Activated CD8-positive, alpha-beta memory T cell treated with anti-CD3 and anti-CD28 coated beads for 1 hour (primary cell): Measurements from ENCODE around the gene CLIC6.
A peak's percentile ranks its signal among the peaks of the same experiment; 100 is the strongest.

Experiments
- DNase-seq, 2 donors: peaks; one replicate each; pipeline ENCODE4 v3.0.0-alpha.2; 2020; ENCODE audit warnings: low read depth in 1 of 2; ENCODE audit errors: extremely low read depth in 1 of 2

The CLIC6 gene

DNA sequence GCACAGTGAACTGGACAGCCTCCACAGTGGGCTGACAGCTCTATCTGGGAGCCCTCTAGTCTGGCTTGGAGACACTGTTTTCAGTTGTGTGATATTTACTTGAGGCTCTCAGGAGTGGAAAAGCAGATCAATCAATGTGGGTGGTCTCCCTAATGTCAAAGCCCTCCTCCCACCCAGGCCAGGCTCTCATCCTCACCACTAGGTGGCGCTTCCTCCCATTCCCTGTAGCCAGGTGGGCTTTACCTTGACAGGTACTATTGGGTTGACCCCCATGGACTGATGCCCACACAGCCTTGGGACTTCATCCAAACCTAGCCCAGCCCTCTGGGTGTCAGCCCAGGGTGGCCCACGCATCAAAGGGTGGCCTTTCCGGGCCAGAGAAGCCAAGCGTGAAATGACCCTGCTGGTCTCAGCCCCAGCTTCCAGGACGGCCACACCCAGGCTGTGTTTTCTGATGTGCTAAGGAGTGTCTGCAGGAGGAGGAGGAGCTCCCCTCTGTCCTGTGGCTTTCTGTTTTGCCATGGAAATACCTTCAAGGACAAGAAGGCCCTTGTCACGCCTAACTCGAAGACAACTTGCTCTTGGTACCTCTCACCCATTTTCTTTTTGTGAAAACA, 54.0 kb downstream of the CLIC6 start:
- DNase-seq: no peak

DNA sequence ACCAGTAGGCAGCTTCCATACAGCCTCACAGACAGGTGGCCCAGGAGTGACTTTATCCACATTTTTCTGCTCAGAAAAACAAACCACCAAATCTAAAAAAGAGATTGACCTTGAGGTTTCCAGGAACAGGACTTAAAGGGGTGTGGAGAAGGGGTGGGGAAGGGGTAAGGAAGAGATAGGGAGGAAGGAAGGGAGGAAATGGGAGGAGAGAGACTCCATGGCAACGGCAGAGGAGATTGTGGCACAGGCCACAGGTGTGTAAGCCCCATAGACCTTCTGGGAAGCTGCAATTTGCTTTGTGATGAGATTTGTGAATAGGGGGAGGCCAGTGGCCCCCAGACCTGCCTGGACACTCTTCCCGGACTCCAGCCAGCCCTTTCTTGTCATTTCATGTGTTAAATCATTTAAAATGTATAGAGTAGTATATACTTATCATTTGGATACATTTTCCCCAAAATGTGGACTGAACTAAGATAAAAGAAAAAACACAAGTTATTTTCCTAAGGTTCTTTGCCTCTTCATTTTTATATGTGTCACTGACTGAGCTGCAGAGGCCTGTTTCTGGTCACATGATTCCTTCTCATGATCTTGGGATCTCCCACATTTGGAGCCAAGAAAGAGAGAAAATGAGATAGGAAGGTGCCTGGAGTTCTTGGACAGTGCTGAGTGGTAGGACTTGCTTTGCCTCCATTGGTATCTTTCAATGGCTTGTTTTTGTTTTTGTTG, 55.5 kb downstream of the CLIC6 start:
- DNase-seq: no peak

DNA sequence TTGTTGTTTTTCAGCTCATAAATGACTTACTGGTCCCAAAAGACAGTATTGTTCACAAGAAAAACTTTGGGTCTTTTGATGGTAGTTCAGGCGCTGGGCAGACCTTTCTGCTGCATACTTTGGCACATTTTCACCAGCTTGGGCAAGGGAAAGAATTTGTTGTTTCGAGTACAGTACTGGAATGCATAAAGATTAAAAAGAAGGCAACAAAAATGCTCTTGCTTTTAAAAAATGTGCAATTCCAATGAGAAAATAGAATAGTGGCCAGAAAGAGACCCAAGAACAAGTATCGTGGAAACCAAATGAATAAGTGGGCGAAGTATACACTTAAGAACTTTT, 56.0 kb downstream of the CLIC6 start:
- DNase-seq: no peak

DNA sequence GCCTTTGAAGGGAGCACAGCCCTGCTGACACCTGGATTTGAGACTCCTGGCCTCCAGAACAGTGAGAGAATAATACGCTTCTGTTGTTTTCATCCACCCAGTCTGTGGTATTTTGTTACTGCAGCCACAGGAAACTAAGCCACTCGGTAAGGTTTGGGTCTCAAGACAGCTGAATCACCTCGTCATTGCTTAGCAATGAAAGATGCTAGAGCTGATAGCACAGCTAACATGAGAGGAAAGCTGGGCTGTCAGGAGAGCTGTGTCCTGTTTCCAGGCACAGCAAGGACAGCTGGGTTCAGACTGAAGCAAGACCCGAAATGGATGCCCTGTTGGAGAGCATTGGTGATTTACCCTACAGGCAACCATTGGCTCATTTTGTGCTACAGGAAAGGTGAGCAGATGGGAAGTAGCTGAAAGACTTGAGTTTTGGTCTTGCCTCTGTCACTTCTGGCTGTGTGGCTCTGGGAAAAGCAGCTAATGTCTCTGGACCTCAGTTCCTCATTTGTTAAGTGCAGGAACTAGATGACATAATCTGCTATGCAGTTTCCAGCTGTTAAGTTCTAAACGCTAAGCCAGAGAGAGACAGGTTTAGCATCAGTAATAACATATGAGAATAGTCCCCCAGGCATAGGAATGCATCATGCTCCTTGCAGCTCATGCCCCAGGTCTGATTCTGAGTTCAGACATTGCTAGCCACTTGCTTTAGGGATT, 58.0 kb downstream of the CLIC6 start:
- DNase-seq: no peak

DNA sequence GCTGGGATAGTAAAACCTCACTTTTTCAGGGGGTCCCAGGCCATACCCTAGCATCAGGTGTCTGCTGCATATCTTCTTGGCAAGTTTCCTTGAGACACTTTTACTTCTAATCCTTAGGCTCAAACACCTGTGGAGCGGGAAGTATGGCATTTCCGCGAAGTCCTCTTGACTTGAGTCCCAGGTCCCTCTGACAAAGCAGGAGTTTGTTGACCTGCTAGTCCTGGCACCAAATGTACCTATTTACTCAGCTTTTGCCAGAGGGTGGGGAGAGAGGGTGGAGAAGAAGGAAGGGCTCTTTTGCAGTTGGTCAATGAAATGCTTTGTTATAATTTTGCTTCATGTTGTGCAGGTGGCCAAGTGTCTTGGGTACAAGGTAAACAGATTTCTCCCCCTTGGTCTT, 59.7 kb downstream of the CLIC6 start:
- no peak for DNase-seq

DNA sequence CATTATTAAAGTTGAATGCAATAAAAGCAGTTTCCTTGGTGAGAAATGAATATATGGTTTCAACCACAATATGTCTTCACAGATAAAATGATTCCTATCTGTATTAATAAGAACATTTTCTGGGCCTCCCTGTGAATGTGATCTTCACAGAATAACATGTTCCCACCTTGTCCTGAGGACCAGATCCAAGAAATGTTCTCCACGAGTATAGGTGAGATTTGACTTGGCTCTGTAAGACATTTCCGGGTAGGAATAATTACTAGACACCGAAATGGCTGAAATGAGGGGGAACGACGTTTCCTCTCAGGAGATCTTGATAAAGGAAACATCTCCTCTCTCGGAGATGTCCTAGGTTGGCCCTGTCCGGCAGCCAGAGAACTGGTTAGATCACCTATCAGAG, 61.4 kb downstream of the CLIC6 start:
- DNase-seq: no peak

DNA sequence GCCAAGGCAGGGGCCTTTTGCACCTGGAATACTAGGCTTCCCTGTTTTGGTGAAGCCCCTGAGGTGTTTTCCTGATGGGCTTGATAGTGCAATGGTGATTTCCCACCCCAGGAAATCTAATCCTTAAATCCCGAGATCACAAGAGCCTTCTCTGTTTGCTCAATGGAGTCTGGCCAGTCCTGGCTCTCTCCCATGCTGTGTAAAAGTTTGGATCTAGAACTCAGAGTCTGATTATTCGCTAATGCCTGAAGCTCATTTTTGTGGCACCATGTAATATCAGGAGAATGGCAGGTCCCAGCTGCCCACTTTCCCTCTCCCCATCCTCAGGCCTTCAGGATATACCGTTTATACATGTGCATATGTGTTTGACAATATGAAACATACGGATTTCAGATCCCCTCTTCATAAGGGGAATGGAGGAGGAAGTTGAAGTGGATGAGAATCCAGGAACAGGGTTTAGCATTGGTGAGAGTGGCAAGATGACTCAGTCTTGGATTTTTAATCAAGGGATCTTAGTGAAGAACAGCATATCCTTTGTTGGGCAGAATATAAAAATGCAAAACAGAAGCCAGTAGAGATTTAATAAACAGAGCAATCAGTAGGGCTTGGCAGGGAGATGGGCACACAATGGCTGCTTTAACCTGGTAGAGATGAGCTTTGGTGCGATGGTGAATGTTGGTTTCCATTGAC, 62.1 kb downstream of the CLIC6 start:
- no peak for DNase-seq

DNA sequence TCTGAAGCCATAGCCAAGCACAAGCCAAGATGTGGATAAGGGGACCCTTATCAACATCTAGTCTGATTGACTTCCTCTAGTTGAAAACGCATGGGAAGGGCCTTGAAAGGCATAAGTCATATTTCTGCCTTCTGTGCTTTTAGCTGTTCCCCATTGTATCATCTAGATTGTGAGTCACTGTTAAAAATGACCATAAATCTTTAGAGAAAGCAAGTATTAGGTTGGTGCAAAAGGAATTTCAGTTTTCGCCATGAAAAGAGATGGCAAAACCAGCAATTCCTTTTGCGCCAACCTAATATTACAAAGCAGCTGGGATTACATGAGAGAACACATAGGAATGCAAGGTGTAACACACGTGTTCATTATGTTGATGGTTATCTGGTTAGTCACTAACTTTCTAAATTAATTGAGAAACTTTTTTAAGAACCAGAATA, 63.6 kb downstream of the CLIC6 start:
- no peak for DNase-seq

DNA sequence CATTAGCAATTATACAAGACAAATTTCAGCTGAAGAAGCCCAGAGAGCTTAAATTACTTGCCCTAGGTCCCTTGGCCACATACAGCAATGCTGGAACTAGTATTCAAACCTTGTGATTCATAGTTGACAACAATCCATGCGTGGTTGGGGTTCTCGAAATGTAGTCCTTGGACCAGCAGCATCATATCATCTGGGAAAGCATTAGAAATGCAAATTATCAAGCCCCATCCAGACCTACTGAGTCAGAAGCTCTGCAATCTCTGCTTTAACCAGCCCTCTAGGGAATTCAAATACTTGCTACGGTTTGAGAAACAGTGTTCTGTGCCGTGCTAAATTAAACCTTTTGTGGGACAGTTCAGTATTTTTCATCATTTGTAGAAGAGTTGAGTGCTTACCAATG, 65.1 kb downstream of the CLIC6 start:
- no peak for DNase-seq

DNA sequence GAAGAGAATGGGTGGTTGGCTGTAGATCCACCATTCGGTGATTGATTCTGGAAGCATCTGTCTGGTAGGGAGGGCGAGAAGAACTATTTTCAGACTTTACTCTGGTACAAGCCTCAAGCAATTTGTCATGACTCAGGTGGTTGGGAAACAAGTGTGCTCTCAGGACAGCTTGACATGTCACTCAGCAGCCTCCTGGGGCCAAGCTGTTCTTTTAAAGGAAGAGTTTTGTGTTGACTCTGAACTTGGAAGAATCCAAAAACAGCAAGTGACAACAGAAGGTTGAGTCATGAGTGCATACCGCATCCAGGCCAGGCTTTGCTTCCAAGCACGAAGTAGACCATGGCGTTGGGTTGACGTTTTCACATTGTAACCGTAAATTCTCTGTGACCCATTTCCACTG, 65.9 kb downstream of the CLIC6 start:
- DNase-seq: no peak

DNA sequence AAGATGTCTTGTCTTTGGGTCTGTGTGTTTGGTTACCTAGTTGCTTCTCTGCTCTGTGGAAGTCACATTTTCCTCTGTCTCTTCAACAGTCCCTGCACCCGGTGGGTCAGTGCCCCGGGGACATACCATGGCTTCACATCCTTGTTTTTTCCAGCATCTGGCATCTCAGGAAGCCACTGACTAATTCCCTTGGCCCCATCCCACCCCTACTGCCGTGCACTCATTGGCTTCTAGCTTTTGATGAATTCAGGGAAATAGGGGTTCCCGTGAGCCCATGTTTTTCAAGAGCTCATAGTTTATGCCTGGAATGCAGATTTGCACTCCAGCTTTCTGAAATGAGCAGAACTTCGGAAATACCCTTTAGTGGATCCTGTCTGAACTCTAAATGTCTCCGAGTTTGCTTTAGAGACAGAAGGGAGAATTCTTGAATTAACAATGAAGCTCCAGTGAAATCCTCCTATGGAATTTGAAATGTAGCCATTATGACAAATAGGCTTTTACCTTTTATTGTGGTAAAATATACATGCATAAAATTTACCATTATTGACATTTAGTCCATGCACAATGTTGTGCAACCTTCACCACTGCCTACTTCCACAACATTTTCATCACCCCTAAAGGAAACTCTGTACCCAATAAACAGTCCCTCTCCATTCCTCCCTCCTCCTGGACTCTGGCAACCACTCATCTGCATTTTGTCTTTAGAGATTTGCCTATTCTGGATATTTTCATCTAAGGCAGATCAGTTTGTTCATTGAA, 67.5 kb downstream of the CLIC6 start:
- DNase-seq: no peak

DNA sequence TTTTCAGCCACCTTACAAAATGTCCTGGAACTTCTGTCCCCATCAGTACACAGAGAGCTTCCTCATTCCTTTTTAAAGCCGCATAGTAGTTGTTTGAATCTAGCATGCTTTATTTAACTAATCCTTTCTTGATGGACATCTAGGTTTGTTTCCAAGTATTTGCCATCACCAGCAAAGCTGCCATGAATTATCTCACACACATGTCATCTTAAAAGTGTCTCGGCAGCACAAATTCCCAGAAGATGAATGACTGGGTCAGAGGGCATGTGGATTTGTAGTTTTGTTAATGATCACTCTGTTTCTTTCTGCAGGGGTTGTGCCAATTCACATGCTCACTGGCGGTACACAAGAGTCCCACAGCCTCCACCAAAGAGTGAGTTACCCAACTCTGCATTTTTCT, 68.3 kb downstream of the CLIC6 start:
- DNase-seq: no peak

DNA sequence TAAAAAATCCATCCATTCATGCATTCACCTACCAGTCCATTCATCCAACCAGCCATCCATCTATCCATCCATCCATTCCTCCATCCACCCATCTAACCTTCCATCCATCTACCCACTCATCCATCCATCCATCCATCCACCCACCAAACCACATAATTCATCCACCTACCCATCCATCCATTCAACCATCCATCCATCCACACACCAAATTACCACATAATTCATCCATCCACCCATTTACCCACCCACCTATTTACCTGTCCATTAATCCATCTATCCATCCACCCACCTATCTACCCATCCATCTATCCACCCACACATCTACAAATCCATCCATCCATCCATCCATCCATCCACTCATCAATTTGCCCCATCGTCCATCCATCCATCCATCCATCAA, 71.4 kb downstream of the CLIC6 start:
- no peak for DNase-seq

DNA sequence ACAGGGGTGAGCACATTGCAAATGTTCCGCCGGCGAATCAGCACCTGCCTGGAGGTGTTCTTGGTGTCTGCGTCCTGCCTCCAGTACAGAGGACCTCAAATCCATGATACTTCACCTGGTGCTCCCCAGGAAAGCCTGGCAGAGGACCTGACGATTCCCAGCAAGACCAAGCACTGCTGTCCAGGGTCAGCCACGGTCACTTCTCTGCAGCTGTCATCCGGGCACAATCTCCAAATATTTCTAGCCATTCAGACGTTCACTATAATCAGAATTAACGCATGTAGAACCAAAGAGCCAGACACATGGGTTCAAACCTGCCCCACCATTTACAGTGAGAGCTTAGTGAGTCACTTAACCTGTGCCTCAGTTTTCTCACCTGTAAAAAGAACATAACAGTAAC, 74.5 kb downstream of the CLIC6 start:
- no peak for DNase-seq

DNA sequence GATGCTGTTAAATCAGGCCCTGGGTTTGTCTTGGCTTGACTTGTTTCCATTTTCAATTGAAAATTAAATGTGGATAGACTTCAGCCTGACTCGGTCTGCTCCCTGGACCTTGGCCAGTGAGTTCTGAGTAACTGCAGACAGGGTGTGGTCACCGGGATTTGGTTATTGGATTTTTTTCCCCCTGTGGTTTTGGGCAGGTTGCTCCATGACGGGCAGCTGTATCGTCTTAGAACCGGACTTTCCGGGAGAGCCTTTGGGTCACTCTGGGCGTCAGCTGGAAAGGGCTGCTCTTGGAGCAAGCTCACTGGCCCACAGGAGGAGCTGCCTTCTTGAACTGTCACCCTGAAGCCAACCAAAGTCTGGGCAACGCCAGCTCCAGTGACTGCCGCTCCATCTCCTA, 75.0 kb downstream of the CLIC6 start:
- no peak for DNase-seq

DNA sequence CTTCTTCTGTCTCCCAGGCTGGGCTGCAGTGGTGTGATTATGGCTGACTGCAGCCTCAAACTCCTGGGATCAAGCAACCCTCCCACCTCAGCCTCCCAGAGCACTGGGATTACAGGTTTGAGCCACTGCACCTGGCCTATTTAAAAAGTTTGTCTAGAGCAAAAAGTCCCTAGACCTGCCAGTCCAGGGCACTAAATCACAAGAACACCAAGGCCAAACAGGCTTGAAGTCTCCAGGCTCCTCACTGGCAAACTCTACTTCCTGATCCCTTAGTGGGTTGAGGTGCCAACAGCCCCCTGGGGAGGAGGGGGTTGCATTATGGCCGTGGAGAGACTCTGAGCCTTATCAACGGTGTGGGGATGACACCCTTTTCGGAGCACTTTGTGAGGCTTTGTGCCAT, 76.0 kb downstream of the CLIC6 start:
- no peak for DNase-seq

DNA sequence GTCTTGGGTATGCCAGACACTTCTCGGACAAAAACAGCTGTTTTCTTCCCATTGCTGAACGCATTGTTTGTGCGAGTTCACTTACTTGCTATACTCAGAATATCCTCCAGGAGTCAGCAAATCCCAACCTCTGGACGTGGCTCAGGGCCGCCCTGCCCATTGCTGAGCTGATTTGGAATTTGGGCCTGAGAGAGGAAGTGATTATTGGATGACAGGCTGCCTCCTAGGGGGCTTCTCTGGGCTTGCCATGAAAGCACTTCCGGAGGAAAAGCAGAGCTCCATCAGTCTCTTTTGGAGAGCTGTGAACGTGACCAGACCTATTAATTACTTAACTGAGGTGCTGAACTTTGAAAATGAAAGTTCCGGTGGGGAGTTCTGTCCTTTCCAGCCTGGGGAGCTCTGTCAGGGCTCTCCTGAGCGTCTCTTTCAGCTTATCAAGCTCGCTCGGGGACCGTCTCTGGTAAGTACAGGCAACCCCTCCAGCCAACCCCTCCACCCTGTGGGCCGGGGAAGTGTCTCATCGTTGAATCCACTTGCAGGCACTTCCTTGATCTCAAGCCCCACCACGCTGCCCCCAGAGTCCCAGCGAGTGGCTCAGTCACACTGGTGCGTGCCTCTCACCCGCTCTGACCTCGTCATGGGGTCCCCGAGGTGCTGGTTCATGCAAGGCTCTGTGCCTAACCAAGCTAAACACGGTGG, 76.9 kb downstream of the CLIC6 start:
- peak; percentile 7 to 24 for DNase-seq

DNA sequence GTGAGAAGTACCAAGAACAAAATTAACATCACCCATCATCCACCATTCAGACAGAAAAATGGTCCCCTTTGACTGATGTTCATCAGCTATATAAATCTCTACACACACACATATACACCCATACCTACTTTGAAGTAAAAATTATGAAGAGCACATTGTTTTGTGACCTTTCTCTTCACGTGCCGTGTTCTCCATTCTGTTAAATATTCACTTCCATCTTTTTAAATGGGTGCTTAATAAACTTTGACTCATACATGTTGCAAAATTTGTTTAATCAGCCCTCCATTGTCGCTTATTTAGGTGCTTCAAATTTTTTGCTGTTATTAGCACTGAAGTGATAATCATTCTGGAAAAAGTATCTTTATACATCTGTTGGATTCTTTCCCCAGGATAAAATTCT, 80.1 kb downstream of the CLIC6 start:
- DNase-seq: no peak

DNA sequence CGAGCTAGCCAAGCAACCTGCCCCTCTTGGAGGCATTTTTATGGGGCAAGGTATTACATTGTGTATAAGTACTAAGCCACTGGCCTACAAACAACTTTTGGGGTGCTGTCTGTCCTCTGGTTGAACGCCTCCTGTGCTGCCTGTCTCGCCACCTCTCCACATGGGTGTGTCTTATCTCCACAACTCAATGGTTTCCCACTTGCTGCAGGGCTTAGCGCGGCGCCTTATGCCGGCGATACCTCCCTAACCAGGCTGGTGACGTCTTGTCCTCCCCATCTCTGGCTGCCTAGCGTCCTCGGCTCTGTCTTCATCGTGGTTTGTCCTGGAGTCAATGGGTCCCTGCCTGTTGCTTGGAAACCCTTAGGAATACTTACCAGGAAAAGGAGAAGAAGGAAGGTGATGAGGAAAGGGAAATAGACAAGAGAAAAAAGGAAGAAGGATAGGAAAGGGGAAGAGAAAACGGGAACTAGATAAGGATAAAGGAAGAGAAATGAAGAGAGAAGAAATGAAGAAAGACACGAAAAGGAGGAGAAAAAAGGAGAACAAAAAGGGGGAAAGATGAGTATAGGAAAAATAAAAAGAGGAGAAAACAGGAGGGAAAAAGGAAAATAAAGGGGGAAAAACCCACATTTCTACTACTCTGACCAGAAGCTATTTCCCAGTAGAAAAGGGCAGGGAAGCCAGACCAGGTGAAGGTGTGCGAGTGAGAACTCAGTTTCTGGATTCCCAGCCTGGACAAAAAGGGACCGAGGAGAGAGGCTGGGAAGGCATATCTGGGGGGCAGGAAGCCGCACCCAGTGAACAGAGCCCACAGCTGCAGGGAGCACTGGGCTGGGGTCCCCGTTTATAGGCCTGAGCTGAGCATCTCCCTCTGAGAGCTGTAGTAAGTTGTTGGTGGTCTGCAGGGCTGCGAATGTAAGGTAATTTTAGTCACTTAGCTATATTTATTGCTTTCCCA, 86.2 kb downstream of the CLIC6 start:
- DNase-seq: no peak
